ENCODE results near the gene KLHDC2.

- no peak for TF ChIP-seq CTCF (IDR thresholded peaks at IDR 0.05)
- no peak for TF ChIP-seq POLR2AphosphoS5 (IDR thresholded peaks at IDR 0.05; ENCODE audit: low read depth, low read length)
- no peak for TF ChIP-seq REST (IDR thresholded peaks at IDR 0.05; ENCODE audit: insufficient read depth in 1 of 2, low read depth in 2 of 2, low read length in 1 of 2)
- TF ChIP-seq SIN3A (IDR thresholded peaks at IDR 0.05; ENCODE audit: borderline replicate concordance, insufficient read depth, low read depth, low read length) = no peak
These were observed 24.7 kb downstream of the KLHDC2 start for GRCh38 chr14:49792618-49793017.

All from Panc1 (cell line).